NCI-H2107 treated with DMSO at 0.1 percent for 48 hours (cell line): ENCODE results near the gene ELAC2.

Experiments
- DNase-seq: peaks from one replicate; lab custom pipeline; 2025; ENCODE audit not compliant: unreplicated experiment; lab: John Stamatoyannopoulos, UW

Gene ELAC2, protein sequence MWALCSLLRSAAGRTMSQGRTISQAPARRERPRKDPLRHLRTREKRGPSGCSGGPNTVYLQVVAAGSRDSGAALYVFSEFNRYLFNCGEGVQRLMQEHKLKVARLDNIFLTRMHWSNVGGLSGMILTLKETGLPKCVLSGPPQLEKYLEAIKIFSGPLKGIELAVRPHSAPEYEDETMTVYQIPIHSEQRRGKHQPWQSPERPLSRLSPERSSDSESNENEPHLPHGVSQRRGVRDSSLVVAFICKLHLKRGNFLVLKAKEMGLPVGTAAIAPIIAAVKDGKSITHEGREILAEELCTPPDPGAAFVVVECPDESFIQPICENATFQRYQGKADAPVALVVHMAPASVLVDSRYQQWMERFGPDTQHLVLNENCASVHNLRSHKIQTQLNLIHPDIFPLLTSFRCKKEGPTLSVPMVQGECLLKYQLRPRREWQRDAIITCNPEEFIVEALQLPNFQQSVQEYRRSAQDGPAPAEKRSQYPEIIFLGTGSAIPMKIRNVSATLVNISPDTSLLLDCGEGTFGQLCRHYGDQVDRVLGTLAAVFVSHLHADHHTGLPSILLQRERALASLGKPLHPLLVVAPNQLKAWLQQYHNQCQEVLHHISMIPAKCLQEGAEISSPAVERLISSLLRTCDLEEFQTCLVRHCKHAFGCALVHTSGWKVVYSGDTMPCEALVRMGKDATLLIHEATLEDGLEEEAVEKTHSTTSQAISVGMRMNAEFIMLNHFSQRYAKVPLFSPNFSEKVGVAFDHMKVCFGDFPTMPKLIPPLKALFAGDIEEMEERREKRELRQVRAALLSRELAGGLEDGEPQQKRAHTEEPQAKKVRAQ

DNA sequence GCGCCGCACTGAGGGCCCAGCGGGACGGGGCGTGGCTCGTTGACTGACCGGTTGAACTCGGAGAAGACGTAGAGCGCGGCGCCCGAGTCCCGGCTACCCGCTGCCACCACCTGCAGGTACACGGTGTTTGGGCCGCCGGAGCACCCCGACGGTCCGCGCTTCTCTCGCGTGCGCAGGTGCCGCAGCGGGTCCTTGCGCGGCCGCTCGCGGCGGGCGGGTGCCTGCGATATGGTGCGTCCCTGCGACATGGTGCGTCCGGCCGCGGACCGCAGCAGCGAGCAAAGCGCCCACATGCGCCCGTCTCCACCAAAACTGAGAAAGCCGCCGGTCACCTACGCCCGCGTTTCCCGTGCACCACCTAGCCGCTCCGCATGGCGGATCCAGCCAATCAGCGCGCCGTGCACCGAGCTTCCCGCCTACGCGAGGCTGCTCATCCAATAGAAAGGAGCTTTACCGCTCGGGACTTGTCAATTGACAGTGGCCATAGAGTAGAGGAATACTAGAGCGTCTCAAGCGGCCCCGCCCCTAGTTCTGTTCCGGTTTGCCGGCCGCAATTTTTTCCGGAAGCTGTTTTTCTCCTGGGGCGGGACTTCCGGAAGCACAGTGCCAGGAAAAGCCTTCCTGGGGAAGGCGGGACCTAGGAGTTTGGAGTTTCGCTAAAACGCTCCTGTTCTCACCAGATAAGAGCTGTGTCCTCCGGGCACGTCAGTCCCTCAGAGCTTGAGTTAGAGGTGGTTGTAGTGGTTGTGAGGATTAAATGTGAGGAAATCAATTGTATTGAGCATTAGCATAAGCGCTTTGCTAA lies at the start of gene ELAC2:
Gene ELAC2 (minus strand): TSS at position 373 of the 805 bp plus-strand sequence. CDS start 80 bp downstream, at position 293.
- peak; percentile 86 for DNase-seq

DNA sequence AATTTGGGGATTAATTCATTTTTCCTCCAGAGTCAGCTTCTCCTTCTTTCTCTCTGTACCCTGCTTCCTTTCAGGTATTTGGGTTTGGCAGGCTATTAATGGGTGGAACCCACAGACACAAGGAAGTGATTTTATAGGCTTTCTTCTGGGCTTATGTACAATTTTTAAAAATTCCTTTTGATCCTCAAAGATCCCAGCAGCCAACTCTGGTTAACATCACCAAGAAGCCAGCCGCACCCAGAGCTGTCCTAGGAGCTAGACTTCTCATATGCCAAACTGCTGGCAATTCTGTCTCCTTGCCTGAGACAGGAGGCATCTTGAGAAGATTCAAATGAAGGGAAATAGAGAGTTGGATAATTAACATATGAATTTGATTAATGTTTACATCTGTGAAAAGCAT lies 47.2 kb upstream of the ELAC2 start:
- no peak for DNase-seq

DNA sequence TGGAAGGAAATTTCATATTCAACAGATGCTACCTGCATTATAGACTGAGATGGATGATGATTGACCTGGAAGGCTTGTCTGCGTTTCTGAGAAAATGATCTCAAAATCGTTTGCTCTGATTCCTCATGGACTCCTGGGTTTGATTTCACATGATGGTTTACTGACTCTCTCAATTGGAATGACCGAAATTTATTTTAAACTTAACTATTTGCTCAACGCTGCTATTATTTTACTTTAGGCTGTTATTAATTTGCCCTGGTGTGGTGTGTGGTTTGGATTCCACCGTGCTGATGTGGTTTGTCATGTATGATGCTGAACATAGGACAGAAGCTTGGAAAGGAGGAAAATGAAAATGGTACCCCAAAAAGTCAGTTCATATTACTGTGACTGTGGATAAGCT lies 37.3 kb upstream of the ELAC2 start:
- no peak for DNase-seq

DNA sequence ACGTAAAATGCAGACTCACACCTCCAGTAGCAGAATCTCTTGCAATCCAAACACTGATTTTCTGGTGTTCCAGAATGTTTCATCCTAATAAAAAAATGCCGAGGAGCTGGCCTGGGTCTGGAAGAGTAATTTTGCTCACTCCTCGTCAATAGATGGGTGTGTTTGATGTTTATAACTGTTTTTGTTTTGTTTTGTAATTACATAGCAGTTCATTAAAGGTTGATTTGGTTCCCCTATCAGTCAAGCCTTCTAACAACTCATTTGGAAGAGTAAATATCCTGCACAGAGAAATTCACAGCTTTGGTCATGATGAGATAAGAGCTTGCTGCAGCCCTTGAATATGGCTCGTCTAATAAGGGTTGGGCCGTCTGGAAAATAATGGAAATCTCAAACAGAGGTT lies 36.8 kb upstream of the ELAC2 start:
- no peak for DNase-seq

DNA sequence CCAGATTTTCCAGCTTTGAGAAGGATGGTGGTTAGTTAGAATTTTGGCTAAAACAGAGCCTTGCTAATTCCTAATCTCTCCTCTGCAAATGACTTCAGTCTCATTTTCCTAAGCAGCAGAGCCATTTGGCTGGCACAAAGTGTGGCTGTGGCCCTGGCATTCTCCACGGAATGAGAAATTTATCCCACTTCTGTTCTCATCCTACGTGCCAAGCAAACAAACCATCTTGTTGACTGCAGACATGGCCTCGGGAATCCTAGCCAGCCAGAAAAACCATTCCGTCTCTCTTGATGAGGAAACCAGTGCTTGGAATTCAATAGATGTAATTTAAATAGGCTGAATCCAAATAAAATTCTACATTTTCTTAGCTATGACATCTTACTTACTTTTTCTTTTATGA lies 34.1 kb upstream of the ELAC2 start:
- DNase-seq: no peak

DNA sequence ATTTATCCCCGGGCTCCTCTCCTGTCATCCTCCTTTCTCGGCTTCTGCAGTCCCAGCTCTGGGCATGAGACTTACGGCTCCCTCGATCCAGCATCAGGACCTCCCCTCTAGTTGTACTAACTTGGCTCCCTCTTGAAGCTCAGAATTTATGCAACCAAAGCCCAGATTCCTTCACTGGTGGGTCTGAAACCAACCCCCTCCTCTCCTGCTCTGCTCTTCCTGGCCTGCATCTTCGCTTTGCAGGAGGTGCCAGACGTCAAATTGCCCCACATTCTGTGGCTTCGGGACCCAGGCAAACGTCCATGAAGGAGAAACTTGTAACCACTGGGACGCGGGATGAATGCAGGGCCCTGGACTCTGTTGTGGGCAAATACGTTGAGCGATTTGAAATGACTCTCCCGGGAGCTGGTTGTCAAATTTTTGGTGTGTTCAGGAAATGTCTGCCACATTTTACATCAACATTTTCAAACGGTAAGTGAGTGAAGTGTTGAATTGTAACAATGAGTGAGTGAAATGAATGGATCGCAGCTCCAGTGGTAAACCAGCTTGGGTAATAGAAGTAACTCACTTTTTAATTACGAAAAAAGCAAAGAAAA lies 29.3 kb upstream of the ELAC2 start:
- no peak for DNase-seq

DNA sequence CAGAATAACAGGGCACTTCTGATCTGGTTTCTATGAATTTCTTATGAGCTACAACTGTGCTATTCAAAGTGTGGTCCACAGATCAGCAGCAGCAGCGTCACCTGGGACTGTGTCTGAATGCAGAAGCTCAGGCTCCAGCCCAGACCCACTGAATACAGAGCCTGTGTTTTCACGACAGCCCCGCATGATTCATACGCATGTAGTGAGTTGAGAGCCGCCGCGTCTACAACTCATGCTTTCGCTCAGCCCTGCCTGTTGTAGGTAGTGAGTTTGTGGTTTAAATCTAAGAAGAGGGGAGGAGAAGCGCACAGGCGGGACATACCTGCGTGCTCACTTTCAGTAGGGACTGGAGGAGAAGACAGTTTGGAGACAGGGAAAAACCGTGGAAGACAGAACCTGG lies 28.5 kb upstream of the ELAC2 start:
- no peak for DNase-seq

DNA sequence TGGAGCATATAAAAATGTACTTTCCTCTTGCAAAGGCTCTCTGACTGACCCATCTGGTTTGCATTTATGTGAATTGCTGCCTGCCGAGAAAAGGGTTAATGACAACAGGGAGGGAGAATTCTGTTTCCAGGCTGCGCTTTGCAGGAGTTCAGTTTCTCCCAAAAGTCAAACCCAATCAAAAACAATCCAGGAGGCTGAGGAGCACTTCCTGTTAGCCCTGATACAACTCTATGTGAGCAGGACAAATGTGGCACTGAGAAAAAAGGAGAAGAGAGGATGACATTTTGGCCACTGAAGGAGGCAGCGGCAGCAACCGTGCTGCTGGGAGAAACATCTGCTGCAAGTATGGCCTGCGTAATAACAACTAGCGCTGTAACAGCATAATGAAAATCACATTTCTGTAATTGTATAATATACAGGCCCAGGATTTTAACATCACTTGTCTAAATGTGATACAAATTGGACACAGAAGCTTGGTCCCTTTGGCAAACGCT lies 26.8 kb upstream of the ELAC2 start:
- DNase-seq: no peak

DNA sequence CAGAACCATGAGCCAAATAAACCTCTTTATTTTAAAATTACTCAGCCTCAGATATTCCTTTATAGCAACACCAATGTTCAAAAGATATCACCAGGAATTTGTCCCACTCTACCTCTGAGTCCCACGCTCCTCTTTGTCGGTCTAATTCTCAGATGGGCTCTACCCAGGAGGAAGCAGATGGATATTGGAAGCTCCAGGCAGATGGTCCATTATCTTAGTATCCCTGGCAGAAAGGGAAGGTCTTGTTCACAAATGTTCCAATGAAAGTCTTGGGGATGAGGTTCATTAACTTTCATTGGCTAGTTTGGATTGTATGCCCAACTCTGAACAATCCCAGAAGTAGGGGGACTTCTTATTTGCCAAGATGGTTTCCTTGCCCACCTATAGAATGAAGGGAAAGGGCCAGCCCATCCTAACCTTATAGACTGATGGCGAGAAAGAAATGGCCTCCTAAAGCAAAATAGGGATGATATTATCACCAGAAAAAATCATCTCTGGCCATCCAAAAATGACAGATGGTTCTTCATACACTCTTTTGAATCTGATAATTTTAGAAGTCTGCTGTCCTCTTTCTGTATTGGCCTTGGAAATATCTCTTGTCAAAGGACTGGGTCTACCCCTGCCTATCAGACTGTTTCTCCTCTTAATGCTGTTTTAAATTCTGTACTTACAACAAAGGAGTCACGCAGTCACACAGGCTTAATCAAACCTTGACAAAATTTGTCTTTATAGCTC lies 21.3 kb upstream of the ELAC2 start:
- no peak for DNase-seq

DNA sequence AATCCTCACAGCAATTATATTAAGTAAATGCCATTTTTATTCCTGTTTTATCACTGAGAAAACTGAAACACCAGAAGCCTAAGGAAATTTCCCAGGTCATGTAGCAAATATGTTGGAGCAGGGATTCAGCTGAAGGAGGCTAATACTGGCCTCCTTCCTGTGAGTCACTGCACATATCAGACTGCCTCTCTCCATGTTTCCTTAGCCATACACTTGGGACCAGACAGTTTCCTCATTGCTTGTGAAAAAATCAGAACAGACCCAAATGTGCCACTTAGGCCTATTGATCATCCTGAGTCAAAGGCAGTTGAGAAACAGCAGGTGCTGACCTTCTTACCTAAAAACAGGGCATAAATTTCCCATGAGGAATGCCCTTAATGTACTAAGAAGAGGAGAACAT lies 18.9 kb upstream of the ELAC2 start:
- no peak for DNase-seq

DNA sequence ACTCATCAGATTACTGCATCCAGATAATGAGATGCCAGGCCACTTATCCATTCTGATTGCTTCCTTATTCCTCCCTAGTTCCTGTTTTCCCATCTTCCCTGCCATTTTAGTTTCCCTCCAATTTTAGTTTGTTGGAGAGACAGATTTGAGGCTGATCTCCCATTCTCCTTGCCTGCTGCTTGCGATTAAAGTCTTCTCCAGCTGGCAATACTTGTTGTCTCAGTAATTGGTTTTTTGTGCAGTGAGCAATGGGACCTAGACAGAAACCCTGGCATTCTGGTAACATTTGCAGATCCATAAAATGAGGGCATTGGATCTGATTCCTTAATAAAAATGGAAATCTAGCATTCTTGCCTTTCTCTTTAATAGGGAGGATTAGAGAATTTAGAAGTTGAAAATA lies 17.6 kb upstream of the ELAC2 start:
- DNase-seq: no peak

DNA sequence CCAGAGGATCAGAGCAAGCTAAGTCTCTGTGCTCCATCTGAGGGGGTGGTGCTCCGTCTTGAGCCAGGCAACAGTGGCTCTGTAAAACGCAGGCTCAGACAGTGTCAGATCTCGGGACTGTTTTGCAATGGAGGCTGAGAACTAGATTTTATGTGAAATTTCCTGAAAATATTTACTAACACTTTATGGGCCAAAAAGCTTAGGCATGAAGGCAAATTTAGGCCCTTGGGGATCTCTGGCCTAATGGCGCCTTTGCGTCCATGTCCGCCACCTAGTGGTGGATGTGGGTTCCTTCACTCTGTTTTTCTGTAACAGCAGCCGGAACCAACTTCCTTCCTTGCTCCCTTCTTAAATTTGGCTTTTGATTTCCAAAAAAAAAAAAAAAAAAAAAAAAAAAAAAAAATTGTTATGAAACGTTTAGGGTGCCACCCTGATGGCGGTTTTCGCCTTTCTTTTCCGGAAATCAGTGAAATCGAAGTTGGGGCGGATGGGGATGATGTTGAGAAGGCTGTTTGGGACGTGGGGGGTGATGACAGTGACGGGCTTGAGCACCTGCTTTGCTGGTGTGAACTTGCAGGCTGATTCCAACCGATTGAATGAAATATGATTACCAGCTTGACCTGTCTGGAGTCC lies 14.0 kb upstream of the ELAC2 start:
- no peak for DNase-seq

DNA sequence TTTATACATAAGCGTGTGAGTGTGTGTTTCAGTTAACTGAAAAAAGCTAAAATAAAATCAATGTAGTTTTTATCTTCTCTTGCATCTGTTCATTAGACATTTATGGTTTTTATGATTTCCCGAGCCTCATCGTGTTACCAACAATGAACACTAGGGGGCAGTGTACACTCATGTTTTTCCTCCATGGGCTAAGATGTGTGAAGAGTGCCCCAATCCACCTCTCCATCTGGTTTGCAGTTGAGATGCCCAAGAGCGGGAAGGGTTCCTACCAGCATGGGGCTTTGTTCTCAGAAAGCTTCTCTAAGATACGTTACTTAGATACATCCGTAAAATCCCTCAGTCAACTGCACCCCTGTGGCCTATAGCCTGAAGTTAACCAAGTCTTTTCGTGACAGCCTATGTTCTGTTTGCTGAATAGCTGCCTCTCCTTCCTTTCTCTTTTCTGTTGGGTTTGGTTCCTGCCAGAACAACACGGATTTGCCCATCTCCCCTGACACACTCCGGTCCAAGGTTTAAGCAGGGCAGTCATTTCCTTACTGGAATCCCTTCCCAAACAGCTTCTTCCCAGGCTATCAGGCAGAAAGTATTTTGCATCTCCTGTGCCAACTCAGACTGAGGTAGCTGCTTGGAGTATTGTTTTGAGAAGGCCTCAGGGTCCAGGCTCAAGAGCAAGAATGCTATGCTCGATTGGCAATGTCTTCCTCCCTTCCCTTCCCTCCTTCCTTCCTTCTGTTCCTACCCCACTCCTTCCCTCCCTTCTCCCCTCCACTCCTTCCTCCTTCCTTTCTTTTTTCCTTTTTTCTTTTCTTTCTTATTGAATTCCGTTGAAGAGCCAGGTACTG lies 12.9 kb upstream of the ELAC2 start:
- no peak for DNase-seq

DNA sequence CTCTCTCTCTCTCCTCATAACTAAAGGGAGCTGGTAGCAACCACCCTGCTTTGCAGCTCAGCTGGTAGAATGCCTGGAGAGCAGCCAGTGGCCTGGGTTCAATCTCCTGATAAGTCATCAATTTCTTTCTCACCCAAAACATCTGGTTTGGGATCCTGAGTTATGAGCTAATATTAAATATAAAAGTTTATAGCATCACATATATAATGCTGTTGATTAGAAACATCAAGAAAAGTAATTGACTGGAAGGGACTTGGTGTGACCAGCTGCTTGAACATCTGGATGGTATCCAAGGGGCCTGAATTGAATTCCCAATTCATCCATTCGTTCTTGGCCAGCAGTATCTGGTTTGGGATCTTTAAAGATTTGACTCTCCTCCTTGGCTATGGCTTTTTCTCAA lies 12.2 kb upstream of the ELAC2 start:
- no peak for DNase-seq

DNA sequence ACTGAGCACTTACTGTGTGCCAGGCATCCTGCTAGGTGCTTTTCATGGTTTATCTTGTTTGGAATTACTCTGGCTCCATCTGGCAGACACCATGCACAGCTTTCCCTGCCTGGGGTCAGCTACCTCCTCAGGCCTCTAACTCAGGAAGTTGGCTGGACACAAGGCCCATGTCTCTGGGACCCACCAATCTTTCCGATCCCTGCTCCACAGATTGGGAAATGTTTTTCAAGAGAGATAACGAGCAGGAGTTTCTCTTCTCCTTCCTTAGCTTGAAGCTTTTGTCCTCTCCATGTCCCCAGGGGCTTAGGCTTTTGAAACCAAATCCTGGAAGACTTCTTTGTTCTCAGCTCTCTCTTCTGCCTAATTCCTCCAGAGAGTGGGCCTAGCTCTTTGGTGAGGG lies 11.5 kb upstream of the ELAC2 start:
- DNase-seq: no peak

DNA sequence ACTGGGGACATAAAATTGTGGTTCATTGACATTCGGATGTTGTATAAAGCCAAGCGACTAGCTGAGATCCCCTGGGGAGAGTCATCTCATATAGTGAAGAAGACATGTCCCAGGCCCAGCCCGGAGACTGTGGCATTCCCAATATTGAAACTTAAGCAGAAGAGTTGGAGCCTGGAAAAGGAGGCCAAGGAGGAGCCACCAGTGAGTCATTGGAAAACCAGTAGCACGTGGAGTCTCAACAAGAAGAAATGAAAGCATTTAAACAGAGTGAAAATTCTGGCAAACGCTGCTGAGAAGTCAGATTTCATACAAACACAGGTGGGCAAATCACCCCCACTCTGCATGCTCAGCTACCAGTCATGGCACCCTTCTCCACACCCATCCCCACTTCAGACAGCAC lies 9.4 kb upstream of the ELAC2 start:
- no peak for DNase-seq

DNA sequence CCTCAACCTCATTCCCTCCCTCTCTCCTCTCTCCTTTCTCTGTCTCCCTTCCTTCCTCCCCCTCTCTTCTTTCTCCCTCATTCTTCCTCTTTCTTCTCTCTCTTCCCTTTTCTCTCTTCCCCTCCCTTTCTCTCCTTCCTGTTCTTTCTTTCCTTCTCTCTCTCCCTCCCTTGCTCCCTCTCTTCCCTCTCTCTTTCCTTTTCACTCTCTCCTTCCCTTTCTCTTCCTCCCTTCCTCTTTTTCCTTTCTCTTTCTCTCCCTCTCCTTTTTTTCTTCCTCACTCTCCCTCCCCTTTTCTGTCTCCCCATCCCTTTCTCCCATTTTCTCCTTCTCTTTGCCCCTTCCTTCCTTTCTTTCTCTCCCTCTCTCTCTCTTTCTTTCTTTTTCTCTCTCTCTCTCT lies 7.9 kb upstream of the ELAC2 start:
- DNase-seq: no peak

DNA sequence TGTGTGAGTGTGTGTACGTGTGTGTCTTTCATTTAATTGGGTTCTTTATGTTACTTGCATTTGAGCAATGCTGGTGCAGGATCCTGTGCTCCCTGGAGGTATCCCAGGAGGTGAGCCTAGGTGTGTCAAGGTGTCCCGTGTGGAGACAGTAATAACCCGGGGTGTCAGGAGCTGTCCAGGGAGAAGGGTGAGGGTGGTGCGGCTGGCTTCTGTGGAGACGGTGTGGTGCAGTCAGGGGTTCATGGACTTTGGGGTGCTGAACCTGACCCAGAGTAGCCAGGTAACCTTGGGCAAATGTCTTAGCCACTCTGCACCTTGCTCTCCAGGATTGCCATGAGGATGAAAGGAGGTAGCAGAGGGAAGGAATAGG lies 7.4 kb upstream of the ELAC2 start:
- DNase-seq: no peak
